Naive thymus-derived CD8-positive, alpha-beta T cell (primary cell): Measurements from ENCODE around the gene TXNL1. TPM values are rescaled to one million over a fixed set of nuclear protein-coding genes. Genes with fewer than 3 reads are reported as not detected.

Source experiments
- ATAC-seq, 2 donors: fragments of 150-1000 bp; cut with Tn5 transposase in 1 of 2; sonication (Bioruptor Pico), chemical (Tn5 transposase) in 1 of 2; 1 replicate in 1 of 2; 2 replicates in 1 of 2; pipeline ENCODE4 v1.10.0; 2021; ENCODE audit warnings: mild to moderate bottlenecking in 2 of 2, moderate library complexity in 2 of 2
- POLR2A ChIA-PET: fragments of 350-600 bp; sonication (Branson Sonifier 250); formaldehyde crosslinking; loops from one replicate; lab custom pipeline; 2021; ENCODE audit warnings: antibody characterized with exemption; lab: Charles Lee
- DNase-seq, 10 donors: peaks; one replicate each; pipeline versions ENCODE4 v3.0.0 to v3.0.0-alpha.2; 2020 to 2022
- H3K27ac Mint-ChIP-seq, 10 donors: one replicate each; pipeline ENCODE4 v1.8.0; 2020 to 2022; ENCODE audit warnings: mild to moderate bottlenecking in 10 of 10, mixed read lengths in 10 of 10, moderate library complexity in 4 of 10, inconsistent platforms in 1 of 10
- H3K27me3 Mint-ChIP-seq, 5 donors: one replicate each; pipeline ENCODE4 v1.8.0; 2021 to 2022; ENCODE audit warnings: mixed read lengths in 5 of 5
- H3K36me3 Mint-ChIP-seq, 3 donors: one replicate each; pipeline ENCODE4 v1.8.0; 2020 to 2022; ENCODE audit warnings: mixed read lengths in 3 of 3, mild to moderate bottlenecking in 2 of 3, inconsistent platforms in 1 of 3
- H3K4me1 Mint-ChIP-seq, 4 donors: one replicate each; pipeline ENCODE4 v1.8.0; 2021 to 2022; ENCODE audit warnings: mixed read lengths in 4 of 4
- H3K4me3 Mint-ChIP-seq, 10 donors: one replicate each; pipeline ENCODE4 v1.8.0; 2020 to 2022; ENCODE audit warnings: mild to moderate bottlenecking in 10 of 10, mixed read lengths in 10 of 10, moderate library complexity in 6 of 10, inconsistent platforms in 1 of 10
- H3K9me3 Mint-ChIP-seq, 9 donors: one replicate each; pipeline ENCODE4 v1.8.0; 2020 to 2022; ENCODE audit warnings: mixed read lengths in 9 of 9, mild to moderate bottlenecking in 3 of 9, inconsistent platforms in 1 of 9, moderate library complexity in 1 of 9
- polyA plus RNA-seq, 3 donors: library from polyadenylated mRNA; unstranded; fragments of 300-500 nt; fragmentation: Illumina TruSeq; gene quantifications; one replicate each; pipeline ENCODE4 v1.2.3, GENCODE V29; 2021
- total RNA-seq, 8 experiments: library from RNA in 2 of 8; stranded (reverse) in 2 of 8; gene quantifications; one replicate each; pipeline ENCODE4 v1.2.3 and lab custom pipeline; 2021 to 2026

The TXNL1 gene
- total and polyA plus RNA-seq, 5 experiments from 2014 or later: 45.6 to 50.3 (median 48.1) TPM

DNA sequence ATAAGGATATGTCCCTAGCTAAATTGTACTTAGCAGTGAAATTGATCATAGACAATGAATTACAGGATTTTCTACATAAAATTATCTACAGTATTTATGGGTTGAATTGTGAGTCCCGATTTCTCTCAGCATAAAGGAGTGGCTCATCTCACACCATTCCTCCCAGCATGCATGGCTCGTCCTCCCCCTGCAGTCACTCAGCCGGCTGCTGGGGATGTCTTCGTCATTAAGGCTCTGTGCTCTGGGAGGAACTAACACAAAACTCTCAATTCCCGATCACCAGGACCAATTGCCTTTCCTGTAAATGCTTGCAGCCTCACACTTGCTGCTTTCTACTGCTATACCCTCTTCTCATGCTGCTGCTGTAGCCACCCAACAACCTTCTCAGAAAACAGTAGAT is 75.9 kb downstream of the TXNL1 start:
- H3K27ac Mint-ChIP-seq: no peak overlapping the region
- POLR2A ChIA-PET: no interaction called here
- ATAC-seq: no peak
- no peaks in the 10 kb centered on the region for H3K4me1 Mint-ChIP-seq
- no peaks in the 10 kb centered on the region for H3K36me3 Mint-ChIP-seq
- no peak for DNase-seq
- peaks cover 0 to 8% (median 0%) of the 10 kb centered on the region in 5 donors for H3K27me3 Mint-ChIP-seq
- H3K4me3 Mint-ChIP-seq: no peak overlapping the region
- H3K9me3 Mint-ChIP-seq: peaks cover 0 to 2% (median 0%) of the 10 kb centered on the region in 9 donors

- no peak overlapping the region for H3K27ac Mint-ChIP-seq
- no peaks in the 10 kb centered on the region for H3K4me1 Mint-ChIP-seq
- H3K4me3 Mint-ChIP-seq: no peak overlapping the region
- no peak for DNase-seq
- H3K27me3 Mint-ChIP-seq: peaks cover 0 to 8% (median 0%) of the 10 kb centered on the region in 5 donors
- H3K9me3 Mint-ChIP-seq: peaks cover 0 to 2% (median 0%) of the 10 kb centered on the region in 9 donors
- H3K36me3 Mint-ChIP-seq: no peaks in the 10 kb centered on the region
- ATAC-seq: no peak
- POLR2A ChIA-PET: no interaction called here
Measured at GRCh38 chr18:56560992-56561391, 77.4 kb downstream of the TXNL1 start.

GRCh38 chr18:56559044-56559443 is 79.3 kb downstream of the TXNL1 start:
- Mint-ChIP-seq H3K27ac (no peak overlapping the region), H3K36me3 (no peaks in the 10 kb centered on the region), H3K27me3 (peaks cover 0 to 17% (median 0%) of the 10 kb centered on the region in 5 donors), H3K9me3 (peaks cover 0 to 2% (median 0%) of the 10 kb centered on the region in 9 donors), H3K4me1 (peaks cover 0 to 1% (median 0%) of the 10 kb centered on the region in 4 donors), H3K4me3 (no peak overlapping the region)
- POLR2A ChIA-PET: no interaction called here
- DNase-seq (no peak), ATAC-seq (no peak)

DNA sequence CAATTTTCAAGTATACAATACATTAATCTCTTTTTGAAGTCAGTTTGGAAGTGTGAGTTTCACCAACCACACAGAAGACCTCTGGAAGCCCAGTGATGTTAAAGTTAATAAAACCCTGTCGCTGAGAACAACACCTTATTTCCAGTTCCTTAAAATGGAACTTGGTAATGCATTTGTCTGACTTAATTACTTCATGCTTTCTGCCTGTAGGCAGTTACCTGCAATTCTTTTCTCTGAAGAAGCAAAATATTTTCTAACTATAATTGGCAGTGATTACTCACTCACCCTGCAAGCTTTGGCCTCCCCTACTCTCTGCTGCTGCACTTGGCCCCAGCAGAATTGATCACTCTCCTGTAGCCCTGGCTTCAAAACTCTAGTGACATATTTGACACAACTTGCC is 81.5 kb downstream of the TXNL1 start:
- Mint-ChIP-seq H3K4me1 (peaks cover 0 to 1% (median 0%) of the 10 kb centered on the region in 4 donors), H3K27me3 (peaks cover 0 to 17% (median 0%) of the 10 kb centered on the region in 5 donors), H3K27ac (no peak overlapping the region), H3K4me3 (no peak overlapping the region), H3K9me3 (no peaks in the 10 kb centered on the region), H3K36me3 (no peaks in the 10 kb centered on the region)
- DNase-seq: no peak
- POLR2A ChIA-PET: no interaction called here
- ATAC-seq: no peak

DNA sequence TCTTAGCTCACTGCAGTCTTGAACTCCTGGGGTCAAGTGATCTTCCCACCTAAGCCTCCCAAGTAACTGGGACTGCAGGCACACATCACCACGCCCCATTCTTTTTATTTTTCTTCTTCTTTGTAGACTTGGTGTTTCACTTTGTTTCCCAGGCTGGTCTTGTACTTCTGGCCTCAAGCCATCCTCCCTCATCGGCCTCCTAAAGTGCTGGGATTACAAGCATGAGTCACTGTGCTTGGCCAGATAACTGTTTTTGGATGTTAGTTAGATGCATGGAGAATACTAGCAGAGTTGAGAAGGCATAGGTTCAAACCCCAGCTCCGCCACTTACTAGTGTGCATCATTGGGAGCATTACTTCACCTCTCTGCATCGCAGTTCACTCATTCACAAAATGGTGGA is 88.3 kb downstream of the TXNL1 start:
- H3K4me1 Mint-ChIP-seq: peaks cover 0 to 1% (median 0%) of the 10 kb centered on the region in 4 donors
- H3K9me3 Mint-ChIP-seq: peaks cover 0 to 4% (median 0%) of the 10 kb centered on the region in 9 donors
- H3K27me3 Mint-ChIP-seq: peaks cover 0 to 6% (median 0%) of the 10 kb centered on the region in 5 donors
- no peak overlapping the region for H3K27ac Mint-ChIP-seq
- POLR2A ChIA-PET: no interaction called here
- no peaks in the 10 kb centered on the region for H3K36me3 Mint-ChIP-seq
- no peak overlapping the region for H3K4me3 Mint-ChIP-seq
- DNase-seq (no peak), ATAC-seq (no peak)

Other genes starting within 250 kb of the TXNL1 start
- 10 to 100 TPM; 34.0 to 42.7 TPM for gene WDR7, start 12.8 kb upstream of the TXNL1 start, total RNA-seq
- gene WDR7, start 12.8 kb upstream of the TXNL1 start, polyA plus RNA-seq: 10 to 100 TPM; 17.8 to 27.1 (median 21.8) TPM